H1 (cell line): ENCODE results near the gene GRAMD4. TPM values are rescaled to one million over a fixed set of nuclear protein-coding genes. Genes with fewer than 3 reads are reported as not detected.

ENCODE experiments used
- CTCF ChIA-PET: fragments of 300-600 bp; sonication (Branson Sonifier 250); formaldehyde crosslinking; loops from one replicate; lab custom pipeline; 2021; ENCODE audit not compliant: partially characterized antibody; lab: Charles Lee
- POLR2A ChIA-PET: fragments of 300-600 bp; sonication (Branson Sonifier 250); formaldehyde crosslinking; loops from one replicate; lab custom pipeline; 2021; ENCODE audit warnings: inconsistent platforms; ENCODE audit not compliant: partially characterized antibody; lab: Charles Lee
- DNase-seq, 2 experiments: peaks; one replicate each; pipeline versions ENCODE4 v3.0.0 to v3.0.0-alpha.2; 2010 to 2022; ENCODE audit warnings: low spot score in 2 of 2, low read depth in 1 of 2, mixed read lengths in 1 of 2
- FAIRE-seq: peaks from 2 replicates; lab custom pipeline; 2011; peaks lifted over from hg19 to GRCh38; lab: Jason Lieb, UNC
- H2AFZ ChIP-seq: 2 replicates; pipeline ENCODE4 v1.8.1; 2012; ENCODE audit warnings: low read length, inconsistent platforms
- H2AK5ac ChIP-seq: 2 replicates; pipeline ENCODE4 v1.6.1; 2013; ENCODE audit warnings: low read depth, low read length
- H2BK120ac ChIP-seq: replicated peaks from 2 replicates; pipeline ENCODE3; 2013; ENCODE audit warnings: low read depth, low read length, inconsistent platforms
- H2BK12ac ChIP-seq: 2 replicates; pipeline ENCODE4 v1.6.1; 2013; ENCODE audit warnings: low read depth, low read length
- H2BK15ac ChIP-seq: 2 replicates; pipeline ENCODE4 v1.6.1; 2013; ENCODE audit warnings: low read length
- H2BK20ac ChIP-seq: 2 replicates; pipeline ENCODE4 v1.6.1; 2013; ENCODE audit warnings: low read length
- H2BK5ac ChIP-seq: 2 replicates; pipeline ENCODE4 v1.6.1; 2013; ENCODE audit warnings: low read depth, low read length
- H3K14ac ChIP-seq: 2 replicates; pipeline ENCODE4 v1.6.1; 2013; ENCODE audit warnings: inconsistent platforms; ENCODE audit not compliant: insufficient read length
- H3K18ac ChIP-seq: 2 replicates; pipeline ENCODE4 v1.6.1; 2013; ENCODE audit warnings: low read length; ENCODE audit errors: extremely low read depth
- H3K23ac ChIP-seq: 2 replicates; pipeline ENCODE4 v1.6.1; 2013; ENCODE audit warnings: inconsistent platforms; ENCODE audit not compliant: insufficient read length
- H3K23me2 ChIP-seq: 2 replicates; pipeline ENCODE4 v1.6.1; 2013; ENCODE audit warnings: low read depth, low read length
- H3K27ac ChIP-seq: 2 replicates; pipeline ENCODE4 v1.6.1; 2011; ENCODE audit warnings: low read depth, low read length, inconsistent platforms
- H3K27me3 ChIP-seq, 4 experiments: replicated peaks in 1 of 4; 1 replicate in 1 of 4; 2 replicates in 3 of 4; pipeline versions ENCODE4 v1.6.1 to v1.8.1; 2011 to 2013; ENCODE audit warnings: low read length in 3 of 4, mild to moderate bottlenecking in 3 of 4, inconsistent platforms in 2 of 4, mixed read lengths in 2 of 4, moderate library complexity in 1 of 4; ENCODE audit not compliant: control insufficient read depth in 3 of 4, insufficient read depth in 3 of 4; ENCODE audit errors: extremely low read depth in 1 of 4
- H3K36me3 ChIP-seq, 4 experiments: 2 replicates each; pipeline versions ENCODE4 v1.6.1 to v1.8.1; 2011 to 2013; ENCODE audit warnings: mild to moderate bottlenecking in 4 of 4, low read length in 3 of 4, moderate library complexity in 2 of 4, control low read depth in 1 of 4, inconsistent platforms in 1 of 4; ENCODE audit not compliant: insufficient read depth in 4 of 4, control insufficient read depth in 2 of 4
- H3K4ac ChIP-seq: replicated peaks from 2 replicates; pipeline ENCODE3; 2013; ENCODE audit warnings: low read length, low read depth, mixed read lengths, inconsistent platforms; ENCODE audit not compliant: insufficient read length
- H3K4me1 ChIP-seq, 4 experiments: replicated peaks in 1 of 4; 1 replicate in 1 of 4; 2 replicates in 3 of 4; pipeline versions ENCODE4 v1.6.1 to v1.8.1; 2011 to 2013; ENCODE audit warnings: low read length in 3 of 4, inconsistent platforms in 2 of 4, mixed read lengths in 1 of 4; ENCODE audit not compliant: insufficient read depth in 4 of 4, control insufficient read depth in 3 of 4
- H3K4me2 ChIP-seq, 2 experiments: 2 replicates each; pipeline versions ENCODE4 v1.6.1 to v1.8.1; 2011 to 2013; ENCODE audit warnings: low read depth in 2 of 2, low read length in 2 of 2, control low read depth in 1 of 2, inconsistent platforms in 1 of 2, mild to moderate bottlenecking in 1 of 2; ENCODE audit not compliant: insufficient read depth in 1 of 2
- H3K4me3 ChIP-seq, 4 experiments: fragments of 200-600, 300-600 bp in 1 of 4; sonication (generic), shearing (Covaris generic), sonication (Bioruptor Twin) in 1 of 4; 2 replicates each; pipeline versions ENCODE4 v1.5.1 to v1.8.1; 2011 to 2016; ENCODE audit warnings: low read length in 4 of 4, low read depth in 3 of 4, control low read depth in 2 of 4, inconsistent platforms in 2 of 4, mild to moderate bottlenecking in 2 of 4, mixed read lengths in 1 of 4, moderate library complexity in 1 of 4; ENCODE audit not compliant: insufficient read depth in 2 of 4; ENCODE audit errors: extremely low read depth in 1 of 4
- H3K56ac ChIP-seq: replicated peaks from 2 replicates; pipeline ENCODE3; 2013; ENCODE audit warnings: low read depth, mild to moderate bottlenecking, mixed read lengths, low read length, inconsistent platforms; ENCODE audit not compliant: insufficient read length
- H3K79me1 ChIP-seq: 2 replicates; pipeline ENCODE4 v1.6.1; 2013; ENCODE audit warnings: low read depth, low read length, control low read depth
- H3K79me2 ChIP-seq, 2 experiments: 2 replicates each; pipeline versions ENCODE4 v1.6.1 to v1.8.1; 2012 to 2013; ENCODE audit warnings: low read length in 2 of 2, mild to moderate bottlenecking in 2 of 2, inconsistent platforms in 1 of 2; ENCODE audit not compliant: insufficient read depth in 2 of 2, control insufficient read depth in 1 of 2
- H3K9ac ChIP-seq, 4 experiments: replicated peaks in 1 of 4; 1 replicate in 1 of 4; 2 replicates in 3 of 4; pipeline versions ENCODE4 v1.6.1 to v1.8.1; 2011 to 2013; ENCODE audit warnings: low read depth in 3 of 4, low read length in 3 of 4, control low read depth in 2 of 4, mild to moderate bottlenecking in 2 of 4, moderate library complexity in 2 of 4, inconsistent platforms in 1 of 4; ENCODE audit errors: extremely low read depth in 1 of 4
- H3K9me3 ChIP-seq, 2 experiments: 2 replicates each; pipeline versions ENCODE4 v1.6.1 to v1.8.1; 2012 to 2013; ENCODE audit warnings: mild to moderate bottlenecking in 2 of 2, moderate library complexity in 2 of 2, control low read depth in 1 of 2, inconsistent platforms in 1 of 2, low read depth in 1 of 2, low read length in 1 of 2, mixed read lengths in 1 of 2; ENCODE audit not compliant: insufficient read depth in 2 of 2
- H4K20me1 ChIP-seq, 2 experiments: replicated peaks in 1 of 2; 2 replicates each; pipeline versions ENCODE3 to v1.8.1; 2011 to 2013; ENCODE audit warnings: inconsistent platforms in 2 of 2, low read length in 2 of 2, mild to moderate bottlenecking in 1 of 2; ENCODE audit not compliant: insufficient read depth in 2 of 2, control insufficient read depth in 1 of 2
- H4K5ac ChIP-seq: 2 replicates; pipeline ENCODE4 v1.6.1; 2013; ENCODE audit warnings: low read length, low read depth, mixed read lengths, inconsistent platforms; ENCODE audit not compliant: insufficient read length
- H4K8ac ChIP-seq: 2 replicates; pipeline ENCODE4 v1.8.0; 2013; ENCODE audit warnings: mild to moderate bottlenecking, moderate library complexity, low read length, inconsistent platforms; ENCODE audit not compliant: insufficient read depth; ENCODE audit errors: extremely low read depth
- H4K91ac ChIP-seq: replicated peaks from 2 replicates; pipeline ENCODE3; 2013; ENCODE audit warnings: low read length, mixed read lengths, inconsistent platforms; ENCODE audit not compliant: insufficient read length
- ASH2L ChIP-seq: fragments of 200-600, 300-600 bp; sonication (generic); IDR thresholded peaks from one replicate; pipeline ENCODE4 v1.7.1; 2017; ENCODE audit warnings: low read length
- BCL11A ChIP-seq, 2 experiments: IDR thresholded peaks; one replicate each; pipeline ENCODE4 v1.6.1; 2011; ENCODE audit warnings: low read depth in 2 of 2, low read length in 2 of 2, mild to moderate bottlenecking in 2 of 2
- NRF1 ChIP-seq: IDR thresholded peaks from 2 replicates; pipeline ENCODE4 v1.6.1; 2011; ENCODE audit warnings: mild to moderate bottlenecking, low read depth, low read length, improper control_type of control experiment
- RNF2 ChIP-seq: fragments of 200-900, 300-1000 bp; sonication (generic); IDR thresholded peaks from 2 replicates; pipeline ENCODE4 v1.7.1; 2016; ENCODE audit warnings: borderline replicate concordance, low read depth, mild to moderate bottlenecking, antibody characterized with exemption, low read length; ENCODE audit not compliant: poor library complexity, severe bottlenecking; ENCODE audit errors: missing control alignments
- SP4 ChIP-seq: IDR thresholded peaks from 2 replicates; pipeline ENCODE4 v1.6.1; 2012; ENCODE audit warnings: low read length, inconsistent platforms
- YY1 ChIP-seq: IDR thresholded peaks from 2 replicates; pipeline ENCODE4 v1.6.1; 2011; ENCODE audit warnings: low read depth, mild to moderate bottlenecking, low read length
- ZNF274 ChIP-seq: IDR thresholded peaks from 2 replicates; pipeline ENCODE4 v1.7.0; 2012; ENCODE audit warnings: low read length, borderline replicate concordance; ENCODE audit errors: extremely low read depth
- WGBS, 2 experiments: shearing (Covaris generic) in 1 of 2; methylation state at CpG; one replicate each; pipeline versions ENCODE4 v1.1.6 to v1.1.7; 2013 to 2015; ENCODE audit warnings: low lambda C conversion rate in 2 of 2, mixed read lengths in 2 of 2, inconsistent platforms in 1 of 2, low coverage in 1 of 2, missing lambda C conversion rate in 1 of 2; ENCODE audit not compliant: insufficient replicate concordance in 2 of 2, insufficient coverage in 1 of 2, insufficient read length in 1 of 2; ENCODE audit errors: extremely low coverage in 1 of 2, missing lambda C conversion rate in 1 of 2; 5-methylcytosine and 5-hydroxymethylcytosine counted together
- polyA plus RNA-seq, 7 experiments: library from polyadenylated mRNA; depleted of rRNA in 3 of 7; stranded (reverse) in 5 of 7; unstranded in 2 of 7; fragments of >200 nt in 5 of 7; fragments of 200-250 nt in 2 of 7; gene quantifications; 1 replicate in 5 of 7; 2 replicates in 1 of 7; 4 replicates in 1 of 7; pipeline versions ENCODE4 v1.2.1 to v1.2.3, GENCODE V29; 2011 to 2013; ENCODE audit warnings: missing spikeins in 2 of 7, mixed read lengths in 2 of 7
- total RNA-seq: library from RNA; stranded (reverse); fragmentation: NEBNext Ultra II Directional; extraction: Animal tissue kit (Norgen Biotek cat#: 25700); gene quantifications from 2 replicates; pipeline ENCODE4 v1.2.1, GENCODE V29; 2021
- TF ChIP-seq, protein P1 (sequence below): IDR thresholded peaks from 2 replicates; pipeline ENCODE4 v1.6.1; 2012; ENCODE audit warnings: inconsistent platforms

GRAMD4 gene
- total and polyA plus RNA-seq, 2 of the 8 experiments (the other 6 are each of a cell fraction or from before 2014, with no cell fraction given) = 7.9 to 25.6 TPM

DNA sequence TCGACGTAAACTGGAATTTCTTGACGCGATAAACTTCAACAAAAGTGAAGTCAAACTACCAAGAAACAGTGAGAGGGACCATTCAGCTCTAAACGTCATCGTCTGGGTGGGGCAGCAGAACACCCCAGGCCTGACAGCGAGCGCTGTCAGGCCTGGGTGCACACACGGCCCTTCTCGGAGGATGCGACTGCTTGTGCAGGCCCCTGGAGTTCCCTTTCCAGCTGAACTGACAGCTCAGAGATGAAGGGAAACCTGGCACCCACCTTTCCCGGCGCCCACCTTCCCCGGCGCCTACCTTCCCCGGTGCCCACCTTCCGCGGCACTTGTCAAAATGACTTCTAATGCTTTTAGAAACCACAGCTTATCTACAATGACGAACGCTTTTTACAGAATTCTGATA, 70.0 kb downstream of the GRAMD4 start:
- Histone ChIP-seq H3K27ac (no peak overlapping the region), H3K79me2 (no peaks in the 10 kb centered on the region), H3K23ac (no peak overlapping the region), H4K8ac (no peak overlapping the region), H3K4me3 (no peak overlapping the region), H4K20me1 (peaks cover 2 to 4% of the 10 kb centered on the region in 2 experiments), H3K9me3 (no peaks in the 10 kb centered on the region), H2BK120ac (no peak overlapping the region), H2BK15ac (no peak overlapping the region), H2AK5ac (no peak overlapping the region), H4K5ac (no peak overlapping the region), H2BK20ac (no peak overlapping the region), H3K9ac (no peak overlapping the region), H3K18ac (no peak overlapping the region), H3K36me3 (peaks cover 14 to 59% (median 23%) of the 10 kb centered on the region in 4 experiments; a peak in 6 of 8 replicates), H2BK12ac (no peak overlapping the region), H3K27me3 (no peaks in the 10 kb centered on the region), H3K4me2 (no peak overlapping the region), H3K23me2 (no peaks in the 10 kb centered on the region), H3K4me1 (no peaks in the 10 kb centered on the region), H4K91ac (no peak overlapping the region), H3K14ac (no peak overlapping the region), H3K79me1 (no peaks in the 10 kb centered on the region), H2BK5ac (no peak overlapping the region), H3K4ac (no peak overlapping the region), H3K56ac (no peak overlapping the region), H2AFZ (no peak overlapping the region)
- WGBS, 2 experiments = 90% methylated on average over 20 of the region's 20 CpGs; no CpG with 5 or more reads in 1 of the 2 experiments
- TF ChIP-seq ZNF274 (no peak), BCL11A (IDR thresholded peaks at IDR 0.05; ENCODE audit: low read depth in 2 of 2, low read length in 2 of 2) (no peak), NRF1 (no peak), RNF2 (no peak), YY1 (no peak), SP4 (no peak), ASH2L (no peak)
- TF ChIP-seq, protein P1, sequence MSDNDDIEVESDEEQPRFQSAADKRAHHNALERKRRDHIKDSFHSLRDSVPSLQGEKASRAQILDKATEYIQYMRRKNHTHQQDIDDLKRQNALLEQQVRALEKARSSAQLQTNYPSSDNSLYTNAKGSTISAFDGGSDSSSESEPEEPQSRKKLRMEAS = no peak
- DNase-seq (no peak), FAIRE-seq (no peak)
- ChIA-PET CTCF (no interaction called here), POLR2A (no interaction called here)
